Measurements from ENCODE around the gene ATP8A2.

DNA sequence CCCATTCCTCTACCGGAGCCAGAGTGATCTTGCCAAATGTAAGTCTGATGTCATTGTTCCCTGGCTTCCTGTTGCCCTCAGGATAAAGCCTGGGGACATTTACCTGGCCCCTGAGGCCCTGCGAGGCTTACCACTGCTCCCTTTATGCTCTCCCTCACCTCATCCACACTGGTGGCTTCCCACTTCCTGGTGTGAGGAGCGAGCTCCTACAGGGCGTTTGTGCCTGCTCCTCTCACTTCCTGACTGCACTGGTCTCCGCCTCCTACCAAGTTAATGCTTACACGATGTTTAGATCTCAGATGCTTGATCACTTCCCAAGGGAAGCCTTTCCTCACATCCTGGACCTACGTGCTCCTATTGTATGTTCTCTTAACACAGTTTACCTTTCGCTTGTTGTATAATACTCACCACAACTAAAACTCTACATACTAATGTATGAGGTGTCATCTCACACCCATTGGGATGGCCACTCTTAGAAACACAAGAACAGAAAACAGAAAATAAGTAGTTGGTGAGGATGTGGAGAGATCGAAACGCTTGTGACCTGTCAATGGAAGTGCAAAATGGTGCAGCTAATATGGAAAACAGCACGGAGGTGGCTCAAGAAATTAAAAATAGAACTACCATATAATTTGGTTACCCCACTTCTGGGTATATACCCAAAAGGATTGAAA is 502.4 kb downstream of the ATP8A2 start:
- TF ChIP-seq, protein P1, sequence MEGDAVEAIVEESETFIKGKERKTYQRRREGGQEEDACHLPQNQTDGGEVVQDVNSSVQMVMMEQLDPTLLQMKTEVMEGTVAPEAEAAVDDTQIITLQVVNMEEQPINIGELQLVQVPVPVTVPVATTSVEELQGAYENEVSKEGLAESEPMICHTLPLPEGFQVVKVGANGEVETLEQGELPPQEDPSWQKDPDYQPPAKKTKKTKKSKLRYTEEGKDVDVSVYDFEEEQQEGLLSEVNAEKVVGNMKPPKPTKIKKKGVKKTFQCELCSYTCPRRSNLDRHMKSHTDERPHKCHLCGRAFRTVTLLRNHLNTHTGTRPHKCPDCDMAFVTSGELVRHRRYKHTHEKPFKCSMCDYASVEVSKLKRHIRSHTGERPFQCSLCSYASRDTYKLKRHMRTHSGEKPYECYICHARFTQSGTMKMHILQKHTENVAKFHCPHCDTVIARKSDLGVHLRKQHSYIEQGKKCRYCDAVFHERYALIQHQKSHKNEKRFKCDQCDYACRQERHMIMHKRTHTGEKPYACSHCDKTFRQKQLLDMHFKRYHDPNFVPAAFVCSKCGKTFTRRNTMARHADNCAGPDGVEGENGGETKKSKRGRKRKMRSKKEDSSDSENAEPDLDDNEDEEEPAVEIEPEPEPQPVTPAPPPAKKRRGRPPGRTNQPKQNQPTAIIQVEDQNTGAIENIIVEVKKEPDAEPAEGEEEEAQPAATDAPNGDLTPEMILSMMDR (IDR thresholded peaks at IDR 0.05): no peak
- TF ChIP-seq EP300 (IDR thresholded peaks at IDR 0.05) (no peak), POLR2AphosphoS5 (IDR thresholded peaks at IDR 0.05) (no peak)
